Calu3 (cell line): ENCODE results near the gene SERPING1. TPM values are rescaled to one million over a fixed set of nuclear protein-coding genes. Genes with fewer than 3 reads are reported as not detected.

ENCODE experiments used
- BruUV-seq: library from RNA; stranded (reverse); fragments of 400-500 nt; replicated peaks from 2 replicates; lab custom pipeline; 2021; lab: Mats Ljungman, UMichigan
- CTCF ChIA-PET: fragments of 300-600 bp; sonication (Branson Sonifier 250); formaldehyde crosslinking; loops from one replicate; lab custom pipeline; 2022; ENCODE audit warnings: antibody characterized with exemption; lab: Charles Lee
- DNase-seq: peaks from one replicate; pipeline ENCODE4 v3.0.0; 2022
- H3K27ac Mint-ChIP-seq: one replicate; pipeline ENCODE4 v1.8.0; 2022; ENCODE audit warnings: mixed read lengths; ENCODE audit not compliant: unreplicated experiment
- H3K27me3 Mint-ChIP-seq: one replicate; pipeline ENCODE4 v1.8.0; 2022; ENCODE audit warnings: mixed read lengths; ENCODE audit not compliant: unreplicated experiment
- H3K36me3 Mint-ChIP-seq: one replicate; pipeline ENCODE4 v1.8.0; 2022; ENCODE audit warnings: mild to moderate bottlenecking, moderate library complexity, mixed read lengths; ENCODE audit not compliant: insufficient read depth, unreplicated experiment
- H3K4me1 Mint-ChIP-seq: one replicate; pipeline ENCODE4 v1.8.0; 2022; ENCODE audit warnings: mild to moderate bottlenecking, low read depth, mixed read lengths; ENCODE audit not compliant: unreplicated experiment
- H3K4me3 Mint-ChIP-seq: one replicate; pipeline ENCODE4 v1.8.0; 2022; ENCODE audit warnings: mild to moderate bottlenecking, low read depth, moderate library complexity, mixed read lengths; ENCODE audit not compliant: unreplicated experiment
- H3K9me3 Mint-ChIP-seq: one replicate; pipeline ENCODE4 v1.8.0; 2022; ENCODE audit warnings: low read depth, mixed read lengths; ENCODE audit not compliant: unreplicated experiment
- CTCF ChIP-seq: fragments of 200-600 bp; IDR thresholded peaks from one replicate; pipeline ENCODE4 v1.8.0; 2022; ENCODE audit warnings: antibody characterized with exemption; ENCODE audit not compliant: unreplicated experiment
- intact Hi-C: fragments of 100-400 bp; cut with micrococcal nuclease; formaldehyde crosslinking; loops from one replicate; pipeline ENCODE4 v1.10.0; 2022; ENCODE audit not compliant: unreplicated experiment
- total RNA-seq: library from RNA; stranded (reverse); gene quantifications from 2 replicates; pipeline ENCODE4 v1.2.3, GENCODE V29; 2022

SERPING1 gene
- total RNA-seq, 1 experiment from 2014 or later = 61.8 TPM

GRCh38 chr11:57552479-57552878, 45.0 kb upstream of the SERPING1 start:
- no TSS peak for BruUV-seq
- intact Hi-C loops = no loop called here
- DNase-seq = no peak
- H3K9me3 Mint-ChIP-seq = no peaks in the 10 kb centered on the region
- peaks cover 4% of the 10 kb centered on the region for H3K36me3 Mint-ChIP-seq
- H3K27ac Mint-ChIP-seq = no peak overlapping the region
- TF ChIP-seq CTCF = no peak
- no peaks in the 10 kb centered on the region for H3K4me1 Mint-ChIP-seq
- no peaks in the 10 kb centered on the region for H3K27me3 Mint-ChIP-seq
- H3K4me3 Mint-ChIP-seq = no peak overlapping the region
- CTCF ChIA-PET = no interaction called here

GRCh38 chr11:57555393-57555792, 42.1 kb upstream of the SERPING1 start:
- Mint-ChIP-seq H3K27ac (no peak overlapping the region), H3K4me1 (no peaks in the 10 kb centered on the region), H3K9me3 (no peaks in the 10 kb centered on the region), H3K36me3 (peaks cover 8% of the 10 kb centered on the region), H3K27me3 (no peaks in the 10 kb centered on the region), H3K4me3 (no peak overlapping the region)
- TF ChIP-seq CTCF = no peak
- BruUV-seq = no TSS peak
- DNase-seq = no peak
- intact Hi-C loops = no loop called here
- CTCF ChIA-PET = interaction anchor here (0.6 kb wide), 1 partner anchor 97 kb away, joined by 6 read pairs; no protein-coding TSS in a partner anchor

- Mint-ChIP-seq H3K36me3 (peaks cover 8% of the 10 kb centered on the region), H3K27me3 (no peaks in the 10 kb centered on the region), H3K4me3 (no peak overlapping the region), H3K4me1 (no peaks in the 10 kb centered on the region), H3K27ac (no peak overlapping the region), H3K9me3 (no peaks in the 10 kb centered on the region)
- CTCF ChIA-PET = no interaction called here
- no TSS peak for BruUV-seq
- intact Hi-C loops = no loop called here
- no peak for TF ChIP-seq CTCF
- DNase-seq = no peak
Observed at GRCh38 chr11:57556041-57556440, 41.4 kb upstream of the SERPING1 start.

- Mint-ChIP-seq H3K9me3 (no peaks in the 10 kb centered on the region), H3K36me3 (peaks cover 8% of the 10 kb centered on the region), H3K27ac (no peak overlapping the region), H3K4me1 (no peaks in the 10 kb centered on the region), H3K4me3 (no peak overlapping the region), H3K27me3 (no peaks in the 10 kb centered on the region)
- CTCF ChIA-PET = interaction anchor here (0.7 kb wide), 1 partner anchor 17 kb away, joined by 3 read pairs; no protein-coding TSS in a partner anchor
- intact Hi-C loops = no loop called here
- TF ChIP-seq CTCF = no peak
- no peak for DNase-seq
- no TSS peak for BruUV-seq
Observed at GRCh38 chr11:57560146-57560545, 37.3 kb upstream of the SERPING1 start.
